Pancreas (tissue), 10 donors: ENCODE results near the gene PIP5K1C. TPM values are rescaled to one million over a fixed set of nuclear protein-coding genes. Genes with fewer than 3 reads are reported as not detected.

Experiments
- ATAC-seq, 4 donors: fragments of 200-7000 bp; cut with Tn5 transposase; one replicate each; pipeline versions ENCODE4 v1.8.0 to v1.9.1; 2020; ENCODE audit warnings: mild to moderate bottlenecking in 4 of 4, moderate library complexity in 4 of 4
- DNase-seq, 6 donors: peaks; one replicate each; pipeline ENCODE4 v3.0.0-alpha.2; 2020
- FAIRE-seq: peaks from 2 replicates; lab custom pipeline; 2012; peaks lifted over from hg19 to GRCh38; lab: Jason Lieb, UNC
- H3K27ac ChIP-seq, 4 donors: fragments of 200-600 bp; sonication (generic); 1 replicate in 3 of 4; 2 replicates in 1 of 4; pipeline versions ENCODE4 v1.5.0 to v1.8.0; 2020
- H3K27me3 ChIP-seq, 4 donors: fragments of 200-600 bp; one replicate each; pipeline ENCODE4 v1.8.0; 2021
- H3K36me3 ChIP-seq, 3 donors: fragments of 200-600 bp; sonication (generic) in 1 of 3; one replicate each; pipeline versions ENCODE4 v1.5.0 to v1.8.0; 2020 to 2021
- H3K4me1 ChIP-seq, 3 donors: fragments of 200-600 bp; one replicate each; pipeline ENCODE4 v1.8.0; 2021
- H3K4me3 ChIP-seq, 4 donors: fragments of 200-600 bp; sonication (generic) in 2 of 4; one replicate each; pipeline versions ENCODE4 v1.5.0 to v1.8.0; 2020 to 2021
- H3K9me3 ChIP-seq, 4 donors: fragments of 200-600 bp; one replicate each; pipeline ENCODE4 v1.8.0; 2021
- CTCF ChIP-seq, 4 donors: fragments of 200-600 bp; sonication (generic) in 3 of 4; IDR thresholded peaks; one replicate each; pipeline versions ENCODE4 v1.5.0 to v1.8.0; 2021; ENCODE audit warnings: antibody characterized with exemption in 4 of 4
- WGBS, 2 donors: extraction: QIAGEN DNeasy Blood & Tissue Kit; methylation state at CpG; one replicate each; pipeline ENCODE4 v1.1.7; 2013; 5-methylcytosine and 5-hydroxymethylcytosine counted together
- intact Hi-C, 3 donors: fragments of 100-400 bp; cut with DNase I; formaldehyde crosslinking; loops; one replicate each; pipeline versions ENCODE4 v1.11.1 to v1.14.2; 2022
- polyA plus RNA-seq, 2 donors: library from polyadenylated mRNA; stranded (reverse); fragments of 200-250 nt; gene quantifications; one replicate each; pipeline ENCODE4 v1.2.3, GENCODE V29; 2013
- total RNA-seq, 6 donors: library from RNA; stranded (reverse); fragmentation: NEBNext Ultra II Directional in 4 of 6; extraction: Animal tissue kit (Norgen Biotek cat#: 25700) in 4 of 6; gene quantifications; one replicate each; pipeline versions ENCODE4 v1.2.1 to v1.2.4, GENCODE V29; 2021 to 2023
- donor health status: healthy with polysubstance abuse.
- donor health status: DM: no; HTN: no; CAD: no; lungs with moderate emphysema.
- donor health status: DM: no; HTN: no; CAD: no.
- donor health status: control.
- donor health status: control.
- donor health status: Bipolar disorder and iron deficiency.
- donor health status: DM: yes; HTN: yes; CAD: no.
- donor health status: DM: no; HTN: no; CAD: no.
- donor health status: DM: no; HTN: no; CAD: no.
- donor health status: DM: yes; HTN: yes; CAD: no.

Gene PIP5K1C
- total and polyA plus RNA-seq, 8 donors, result 12.9 to 24.8 (median 14.9) TPM

- WGBS, 2 donors, result 15 to 23% methylated on average over 13 to 14 of the region's 14 CpGs
- no peaks in the 10 kb centered on the region for H3K27me3 ChIP-seq
- FAIRE-seq, result no peak
- TF ChIP-seq CTCF (IDR thresholded peaks at IDR 0.05), result no peak
- H3K27ac ChIP-seq, result peak overlapping the region in 2 of 4 donors; percentile 37 to 44
- intact Hi-C loops, result no loop called here
- H3K4me1 ChIP-seq, result peaks cover 0 to 8% (median 4%) of the 10 kb centered on the region in 3 donors
- no peaks in the 10 kb centered on the region for H3K9me3 ChIP-seq
- H3K4me3 ChIP-seq, result no peak overlapping the region
- peak; percentile 71 to 84 (median 82) for ATAC-seq
- DNase-seq, result peak; percentile 80 to 95 (median 92)
- H3K36me3 ChIP-seq, result no peaks in the 10 kb centered on the region
Observed at GRCh38 chr19:3725640-3726310, 25.5 kb upstream of the PIP5K1C start.

- intact Hi-C loops, result no loop called here
- 67 to 72% methylated on average over 3 of the region's 3 CpGs for whole genome bisulfite sequencing, 2 donors
- no peak overlapping the region for H3K27ac ChIP-seq
- H3K9me3 ChIP-seq, result no peaks in the 10 kb centered on the region
- no peak for FAIRE-seq
- H3K36me3 ChIP-seq, result no peaks in the 10 kb centered on the region
- no peak for DNase-seq
- no peak for ATAC-seq
- H3K27me3 ChIP-seq, result no peaks in the 10 kb centered on the region
- H3K4me3 ChIP-seq, result no peak overlapping the region
- peaks cover 0 to 10% (median 4%) of the 10 kb centered on the region in 3 donors for H3K4me1 ChIP-seq
- TF ChIP-seq CTCF (IDR thresholded peaks at IDR 0.05), result no peak
Observed at GRCh38 chr19:3725121-3725520, 24.9 kb upstream of the PIP5K1C start.

- FAIRE-seq, result no peak
- H3K27me3 ChIP-seq, result no peaks in the 10 kb centered on the region
- intact Hi-C loops, result no loop called here
Observed at GRCh38 chr19:3723883-3724282, 23.6 kb upstream of the PIP5K1C start.

GRCh38 chr19:3723110-3723488 lies 22.8 kb upstream of the PIP5K1C start:
- ATAC-seq, result no peak
- H3K4me3 ChIP-seq, result peak overlapping the region in 1 of 4 donors; percentile 62
- H3K4me1 ChIP-seq, result peaks cover 0 to 10% (median 4%) of the 10 kb centered on the region in 3 donors
- intact Hi-C loops, result no loop called here
- WGBS, 2 donors, result 89 to 90% methylated on average over 5 of the region's 5 CpGs
- DNase-seq, result no peak
- H3K27ac ChIP-seq, result peak overlapping the region in 1 of 4 donors; percentile 4
- H3K9me3 ChIP-seq, result no peaks in the 10 kb centered on the region
- no peak for TF ChIP-seq CTCF (IDR thresholded peaks at IDR 0.05)
- FAIRE-seq, result no peak
- H3K27me3 ChIP-seq, result no peaks in the 10 kb centered on the region
- no peaks in the 10 kb centered on the region for H3K36me3 ChIP-seq

More at GRCh38 chr19:3723883-3724282, 23.6 kb upstream of the PIP5K1C start:
- no peak for TF ChIP-seq CTCF (IDR thresholded peaks at IDR 0.05)
- H3K36me3 ChIP-seq, result no peaks in the 10 kb centered on the region
- 76 to 83% methylated on average over 5 to 8 of the region's 8 CpGs for WGBS, 2 donors
- peaks cover 0 to 10% (median 4%) of the 10 kb centered on the region in 3 donors for H3K4me1 ChIP-seq
- no peak overlapping the region for H3K4me3 ChIP-seq
- H3K9me3 ChIP-seq, result no peaks in the 10 kb centered on the region
- no peak for DNase-seq
- H3K27ac ChIP-seq, result no peak overlapping the region
- ATAC-seq, result no peak
